Measurements from ENCODE around the gene UBA52.
"Not testable (repeated sequence)": the region's sequence is repeated elsewhere in the genome, so short reads cannot be mapped to it uniquely, and the experiment has no call there.

The UBA52 gene

GRCh38 chr19:18557411-18558201, 14.1 kb upstream of the UBA52 start, which contains the start of gene KXD1:
Gene KXD1 (plus strand): TSS chr19:18557870. CDS start chr19:18562057, 4,187 bp downstream.
- peak; percentile 94 for DNase-seq (ENCODE audit: low spot score)

GRCh38 chr19:18558202-18558555, 13.5 kb upstream of the UBA52 start:
- DNase-seq (ENCODE audit: low spot score): no peak

- no peak for DNase-seq (ENCODE audit: low spot score)
These were observed 13.1 kb upstream of the UBA52 start for GRCh38 chr19:18558604-18559003.

- no peak for DNase-seq (ENCODE audit: low spot score)
These were observed 12.0 kb upstream of the UBA52 start for GRCh38 chr19:18559685-18560084.

DNA sequence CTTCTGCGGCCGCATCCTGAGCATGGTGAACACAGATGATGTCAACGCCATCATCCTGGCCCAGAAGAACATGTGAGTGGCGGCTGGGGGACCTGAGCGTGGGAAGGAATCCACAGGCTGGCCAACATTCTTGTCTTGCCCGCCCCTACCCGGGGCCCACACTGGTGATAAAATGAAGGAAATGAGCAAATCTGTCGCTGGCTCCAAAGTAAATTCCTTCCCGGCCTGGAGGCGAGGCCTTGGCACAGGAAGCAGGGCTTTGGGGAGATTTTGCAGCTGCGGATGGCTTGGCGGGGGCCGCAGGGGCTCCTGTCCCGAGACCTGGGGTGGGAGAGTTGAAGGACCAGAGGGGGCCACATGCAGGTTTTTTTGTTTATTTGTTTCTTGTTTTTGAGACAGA, 9.6 kb upstream of the UBA52 start:
- DNase-seq (ENCODE audit: low spot score): no peak

- no peak for DNase-seq (ENCODE audit: low spot score)
These were observed 4.7 kb upstream of the UBA52 start for GRCh38 chr19:18566953-18567352.

DNA sequence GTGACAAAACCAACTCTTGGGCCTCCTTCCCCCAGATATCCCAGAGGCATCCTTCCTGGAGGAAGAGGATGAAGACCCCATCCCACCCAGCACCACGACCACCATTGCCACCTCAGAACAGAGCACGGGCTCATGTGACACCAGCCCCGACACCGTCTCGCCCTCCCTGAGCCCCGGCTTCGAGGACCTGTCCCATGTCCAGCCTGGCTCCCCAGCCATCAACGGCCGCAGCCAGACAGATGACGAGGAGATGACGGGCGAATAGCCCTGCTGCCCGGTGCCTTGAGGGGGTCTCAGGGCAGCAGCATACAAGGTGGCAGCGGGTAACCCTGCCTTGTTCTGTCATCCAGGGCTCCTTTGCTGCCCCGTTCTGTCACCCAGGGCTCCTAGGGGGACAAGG, 3.3 kb upstream of the UBA52 start:
- no peak for DNase-seq (ENCODE audit: low spot score)

DNA sequence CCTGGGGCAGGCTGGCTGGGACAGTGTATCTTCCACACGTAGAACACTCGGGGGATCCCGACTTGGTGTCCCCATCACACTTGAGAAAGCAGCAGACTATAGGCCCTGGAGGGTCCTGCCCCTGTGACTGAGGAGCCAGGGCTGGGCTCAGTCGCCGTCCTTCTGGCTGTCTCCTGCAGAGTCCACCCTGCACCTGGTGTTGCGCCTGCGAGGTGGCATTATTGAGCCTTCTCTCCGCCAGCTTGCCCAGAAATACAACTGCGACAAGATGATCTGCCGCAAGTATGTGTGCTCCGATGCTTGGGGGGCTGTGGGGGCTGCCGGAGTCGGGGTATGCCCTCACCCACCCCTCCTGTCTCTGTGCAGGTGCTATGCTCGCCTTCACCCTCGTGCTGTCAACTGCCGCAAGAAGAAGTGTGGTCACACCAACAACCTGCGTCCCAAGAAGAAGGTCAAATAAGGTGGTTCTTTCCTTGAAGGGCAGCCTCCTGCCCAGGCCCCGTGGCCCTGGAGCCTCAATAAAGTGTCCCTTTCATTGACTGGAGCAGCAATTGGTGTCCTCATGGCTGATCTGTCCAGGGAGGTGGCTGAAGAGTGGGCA, 3.1 kb downstream of the UBA52 start:
- no peak for DNase-seq (ENCODE audit: low spot score)

GRCh38 chr19:18576383-18576782, 4.7 kb downstream of the UBA52 start:
- no peak for DNase-seq (ENCODE audit: low spot score)

GRCh38 chr19:18577365-18577914, 5.8 kb downstream of the UBA52 start:
- no peak for DNase-seq (ENCODE audit: low spot score)

DNA sequence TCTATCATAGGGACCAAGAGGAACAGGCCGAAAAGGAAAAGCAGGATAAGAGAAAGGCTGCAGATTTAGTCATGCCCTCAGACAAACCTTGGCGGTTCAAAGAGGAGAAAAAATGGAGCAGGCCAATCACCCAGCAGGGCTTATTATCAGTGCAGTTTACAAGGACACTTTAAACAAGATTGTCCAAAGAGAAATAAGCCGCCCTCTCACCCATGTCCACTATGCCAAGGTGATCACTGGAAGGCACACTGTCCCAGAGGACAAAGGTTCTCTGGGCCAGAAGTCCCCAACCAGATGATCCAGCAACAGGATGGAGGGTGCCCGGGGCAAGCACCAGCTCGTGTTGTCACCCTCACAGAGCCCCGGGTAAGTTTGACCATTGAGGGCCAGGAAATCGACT, 8.7 kb downstream of the UBA52 start:
- no peak for DNase-seq (ENCODE audit: low spot score)

GRCh38 chr19:18586306-18586705, 14.6 kb downstream of the UBA52 start:
- no peak for DNase-seq (ENCODE audit: low spot score)

DNA sequence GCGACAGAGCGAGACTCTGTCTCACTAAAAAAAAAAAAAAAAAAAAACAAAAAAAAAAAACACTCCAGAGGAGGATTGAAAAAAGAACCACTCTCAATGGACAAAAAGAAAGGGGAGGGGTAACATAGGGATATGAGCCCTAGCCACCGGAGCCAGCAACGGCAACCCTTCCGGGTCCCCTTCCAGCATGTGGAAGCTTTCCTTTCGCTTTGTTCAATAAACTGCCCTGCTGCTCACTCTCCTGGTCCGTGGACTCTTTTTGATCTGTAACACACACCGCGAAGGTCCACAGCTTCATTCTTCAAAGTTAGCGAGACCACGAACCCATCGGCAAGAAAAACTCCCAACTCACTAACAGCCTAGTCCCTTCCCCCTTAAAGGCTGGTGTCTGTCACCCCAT, 15.9 kb downstream of the UBA52 start:
- no peak for DNase-seq (ENCODE audit: low spot score)

DNA sequence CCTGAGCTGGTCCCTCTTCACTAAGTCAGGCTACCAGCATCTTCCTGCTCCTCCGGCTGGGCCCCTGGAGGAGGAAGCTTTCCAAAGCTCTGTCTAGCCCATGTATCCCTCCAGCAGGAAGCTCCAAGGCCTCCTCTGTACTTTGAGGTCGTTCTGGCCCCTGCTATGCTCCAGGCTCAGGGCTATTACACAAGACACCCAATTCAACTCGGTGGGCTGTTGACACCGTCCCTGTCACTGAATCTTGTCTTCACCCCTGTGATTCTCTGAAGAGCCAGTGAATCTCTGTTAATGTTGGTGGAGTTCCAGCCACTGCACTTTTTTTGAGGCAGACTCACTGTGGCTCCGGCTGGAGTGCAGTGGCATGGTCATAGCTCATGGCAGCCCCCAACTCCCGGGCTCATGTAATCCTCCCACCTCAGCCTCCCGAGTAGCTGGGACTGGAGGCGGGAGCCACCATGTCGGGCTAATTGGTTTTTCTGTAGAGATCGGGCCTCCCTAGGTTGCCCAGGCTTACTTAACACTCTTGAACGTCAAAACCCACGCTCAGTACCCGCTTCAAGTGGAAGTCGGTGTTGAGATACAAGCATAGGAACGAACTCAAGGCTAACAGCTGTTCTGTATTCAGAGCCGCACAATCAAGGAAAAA, 16.4 kb downstream of the UBA52 start:
- DNase-seq (ENCODE audit: low spot score): no peak

DNA sequence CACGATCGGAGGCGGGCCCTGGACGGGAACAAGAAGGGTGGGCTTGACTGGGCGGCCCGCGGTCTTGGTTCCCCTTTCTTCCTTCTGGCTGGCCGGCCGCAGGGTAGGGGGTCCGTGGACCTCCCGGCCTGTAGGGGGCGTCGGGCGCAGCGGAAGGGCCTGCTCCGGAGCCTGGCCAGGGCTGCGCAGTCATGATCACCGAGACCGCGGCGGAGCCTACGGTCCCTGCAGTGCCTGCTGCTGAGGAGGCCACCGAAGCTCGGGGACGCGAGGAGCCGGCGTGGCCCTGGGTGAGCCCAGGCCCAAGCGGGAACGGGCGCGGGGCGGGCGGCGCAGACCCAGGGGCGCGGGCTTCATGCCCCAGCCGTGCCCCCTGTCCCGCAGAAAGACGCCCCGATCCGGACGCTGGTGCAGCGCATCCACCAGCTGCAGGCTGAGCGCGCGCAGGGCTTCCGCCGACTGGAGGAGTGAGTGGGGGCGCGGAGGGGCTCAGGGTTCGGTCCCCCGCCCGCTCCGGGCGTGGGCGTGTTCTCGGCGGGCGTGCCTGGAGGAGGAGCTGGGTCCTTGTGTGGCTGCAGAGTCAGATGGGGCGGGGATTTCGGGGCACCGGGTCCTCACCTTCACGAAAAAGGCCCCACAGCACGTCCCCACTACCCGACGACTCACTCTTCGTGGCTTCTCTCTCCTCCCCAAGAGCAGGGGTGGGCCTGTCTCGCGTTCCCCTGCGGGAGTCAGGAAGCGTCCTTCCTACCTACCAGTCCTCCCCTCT, 17.1 kb downstream of the UBA52 start, which contains the start of gene REX1BD:
REX1BD (plus strand) TSS at position 188 of the 769 bp plus-strand sequence; CDS start at position 192, 4 bp downstream.
- DNase-seq (ENCODE audit: low spot score): peak; percentile 93

GRCh38 chr19:18589380-18590272, 18.0 kb downstream of the UBA52 start:
- peak; percentile 82 for DNase-seq (ENCODE audit: low spot score)

GRCh38 chr19:18590273-18591272, 18.9 kb downstream of the UBA52 start:
- DNase-seq (ENCODE audit: low spot score): peak; percentile 87

- no peak for DNase-seq (ENCODE audit: low spot score)
These were observed 20.2 kb downstream of the UBA52 start for GRCh38 chr19:18591735-18592385.

DNA sequence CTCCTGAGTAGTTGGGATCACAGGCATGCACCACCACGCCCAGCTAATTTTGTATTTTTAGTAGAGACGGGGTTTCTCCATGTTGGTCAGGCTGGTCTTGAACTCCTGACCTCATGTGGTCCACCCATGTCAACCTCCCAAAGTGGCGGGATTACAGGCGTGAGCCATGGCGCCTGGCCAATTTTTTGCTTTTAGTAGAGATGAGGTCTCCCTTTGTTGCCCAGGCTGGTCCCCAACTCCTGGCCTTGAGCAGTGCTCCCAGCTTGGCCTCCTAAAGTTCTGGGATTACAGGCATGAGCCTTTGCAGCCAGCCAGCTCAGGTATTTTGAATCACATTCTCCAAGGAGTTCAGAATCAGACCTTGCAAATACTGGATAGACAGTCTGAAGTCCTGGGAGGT, 21.1 kb downstream of the UBA52 start:
- not testable (repeated sequence) for DNase-seq (ENCODE audit: low spot score)
